Upper lobe of right lung (tissue), 1 donor: Measurements from ENCODE around the gene ADAMTS18. TPM values are rescaled to one million over a fixed set of nuclear protein-coding genes. Genes with fewer than 3 reads are reported as not detected.
A peak's percentile ranks its signal among the peaks of the same experiment; 100 is the strongest.

Source experiments
- ATAC-seq: fragments of 200-7000 bp; cut with Tn5 transposase; one replicate; pipeline ENCODE4 v1.9.1; 2020; ENCODE audit warnings: mild to moderate bottlenecking, moderate library complexity
- DNase-seq: peaks from one replicate; pipeline ENCODE4 v3.0.0-alpha.2; 2020
- H3K27ac ChIP-seq: fragments of 200-600 bp; one replicate; pipeline ENCODE4 v1.8.0; 2022
- H3K27me3 ChIP-seq: fragments of 200-600 bp; one replicate; pipeline ENCODE4 v1.8.0; 2022; ENCODE audit warnings: mild to moderate bottlenecking
- H3K36me3 ChIP-seq: fragments of 200-600 bp; one replicate; pipeline ENCODE4 v1.8.0; 2022
- H3K4me1 ChIP-seq: fragments of 200-600 bp; one replicate; pipeline ENCODE4 v1.8.0; 2022
- H3K4me3 ChIP-seq: fragments of 200-600 bp; one replicate; pipeline ENCODE4 v1.8.0; 2022; ENCODE audit warnings: mild to moderate bottlenecking
- H3K9me3 ChIP-seq: fragments of 200-600 bp; one replicate; pipeline ENCODE4 v1.8.0; 2022
- intact Hi-C: fragments of 100-400 bp; cut with DNase I; formaldehyde crosslinking; loops from one replicate; pipeline ENCODE4 v1.11.0; 2022
- total RNA-seq: library from RNA; stranded (reverse); fragmentation: NEBNext Ultra II Directional; extraction: Animal tissue kit (Norgen Biotek cat#: 25700); gene quantifications from one replicate; pipeline ENCODE4 v1.2.1, GENCODE V29; 2021
- TF ChIP-seq, protein P1 (sequence below): fragments of 200-600 bp; IDR thresholded peaks from one replicate; pipeline ENCODE4 v1.8.0; 2022; ENCODE audit warnings: antibody characterized with exemption
- donor health status: DM: no; HTN: yes; CAD: no; lungs with severe emphysema.

Gene ADAMTS18
- total RNA-seq, 1 donor from 2014 or later: 0.46 TPM

DNA sequence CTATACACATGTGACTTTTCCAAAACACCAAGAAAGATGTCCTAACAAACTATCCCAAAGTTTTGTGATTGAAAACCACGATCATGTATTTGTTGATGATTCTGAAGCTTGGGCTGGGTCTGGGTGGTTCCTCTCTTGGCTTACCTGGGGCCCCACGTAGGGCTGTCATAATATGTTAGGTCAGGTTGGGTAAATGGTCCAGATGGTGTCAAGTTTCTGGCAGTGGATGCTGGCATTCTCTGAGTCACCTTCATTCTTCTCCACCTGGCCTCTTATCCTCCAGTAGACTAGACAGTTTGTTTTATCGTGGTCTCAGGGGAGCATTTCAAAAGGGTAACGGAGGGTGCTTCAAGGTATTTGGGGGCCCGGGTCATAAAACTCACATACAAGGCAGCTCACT, 196.2 kb downstream of the ADAMTS18 start:
- no peak for ATAC-seq
- H3K4me1 ChIP-seq: no peaks in the 10 kb centered on the region
- H3K36me3 ChIP-seq: no peaks in the 10 kb centered on the region
- peaks cover 10% of the 10 kb centered on the region for H3K27me3 ChIP-seq
- no peak for DNase-seq
- no peak overlapping the region for H3K4me3 ChIP-seq
- H3K27ac ChIP-seq: no peak overlapping the region
- no peaks in the 10 kb centered on the region for H3K9me3 ChIP-seq
- TF ChIP-seq, protein P1, sequence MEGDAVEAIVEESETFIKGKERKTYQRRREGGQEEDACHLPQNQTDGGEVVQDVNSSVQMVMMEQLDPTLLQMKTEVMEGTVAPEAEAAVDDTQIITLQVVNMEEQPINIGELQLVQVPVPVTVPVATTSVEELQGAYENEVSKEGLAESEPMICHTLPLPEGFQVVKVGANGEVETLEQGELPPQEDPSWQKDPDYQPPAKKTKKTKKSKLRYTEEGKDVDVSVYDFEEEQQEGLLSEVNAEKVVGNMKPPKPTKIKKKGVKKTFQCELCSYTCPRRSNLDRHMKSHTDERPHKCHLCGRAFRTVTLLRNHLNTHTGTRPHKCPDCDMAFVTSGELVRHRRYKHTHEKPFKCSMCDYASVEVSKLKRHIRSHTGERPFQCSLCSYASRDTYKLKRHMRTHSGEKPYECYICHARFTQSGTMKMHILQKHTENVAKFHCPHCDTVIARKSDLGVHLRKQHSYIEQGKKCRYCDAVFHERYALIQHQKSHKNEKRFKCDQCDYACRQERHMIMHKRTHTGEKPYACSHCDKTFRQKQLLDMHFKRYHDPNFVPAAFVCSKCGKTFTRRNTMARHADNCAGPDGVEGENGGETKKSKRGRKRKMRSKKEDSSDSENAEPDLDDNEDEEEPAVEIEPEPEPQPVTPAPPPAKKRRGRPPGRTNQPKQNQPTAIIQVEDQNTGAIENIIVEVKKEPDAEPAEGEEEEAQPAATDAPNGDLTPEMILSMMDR: no peak
- intact Hi-C loops: loop anchor here (5.0 kb wide), 1 partner anchor 344 kb away; no protein-coding TSS in a partner anchor

DNA sequence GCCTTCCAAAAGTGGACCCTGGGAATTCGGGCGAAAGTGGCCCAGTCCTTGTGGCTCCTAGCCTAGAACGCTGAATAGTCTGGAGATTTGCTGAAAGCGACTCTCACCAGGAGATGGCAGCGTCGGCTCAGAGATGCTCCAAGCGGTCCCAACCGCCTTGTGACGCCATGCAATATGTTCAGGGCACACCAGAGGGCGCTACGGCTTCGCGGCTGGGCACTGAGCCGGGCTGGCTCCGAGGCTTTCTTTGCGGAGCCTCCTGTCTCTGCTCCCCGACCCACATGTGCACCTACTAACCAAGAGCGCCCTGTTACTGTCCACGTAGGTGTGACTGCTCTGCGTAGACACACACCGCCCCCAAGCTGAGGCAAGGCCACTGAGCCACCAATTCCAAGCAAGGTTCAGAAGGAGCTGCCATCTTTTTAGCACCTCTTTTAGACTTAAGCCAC, 198.7 kb downstream of the ADAMTS18 start:
- H3K9me3 ChIP-seq: no peaks in the 10 kb centered on the region
- no peak overlapping the region for H3K4me3 ChIP-seq
- no peak overlapping the region for H3K27ac ChIP-seq
- H3K27me3 ChIP-seq: peaks cover 10% of the 10 kb centered on the region
- H3K4me1 ChIP-seq: no peaks in the 10 kb centered on the region
- peak; percentile 91 for DNase-seq
- TF ChIP-seq, protein P1: peak; percentile 99
- intact Hi-C loops: loop anchor here (5.0 kb wide), 1 partner anchor 346 kb away; no protein-coding TSS in a partner anchor
- ATAC-seq: peak; percentile 100
- H3K36me3 ChIP-seq: no peaks in the 10 kb centered on the region

DNA sequence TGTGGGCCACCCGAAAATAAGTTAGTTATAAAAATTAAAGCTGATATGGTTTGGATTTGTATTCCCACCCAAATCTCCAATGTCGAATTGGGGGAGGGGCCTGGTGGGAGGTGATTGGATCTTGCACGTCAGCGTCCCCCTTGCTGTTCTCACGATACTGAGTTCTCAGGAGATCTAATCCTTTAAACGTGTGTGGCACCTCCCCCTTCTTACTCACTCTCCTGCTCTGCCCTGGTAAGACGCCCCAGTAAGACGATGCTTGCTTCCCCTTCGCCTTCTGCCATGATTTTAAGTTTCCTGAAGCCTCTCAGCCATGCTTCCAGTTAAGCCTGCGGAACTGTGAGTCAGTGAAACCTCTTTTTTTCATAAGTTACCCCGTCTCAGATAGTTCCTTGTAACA, 200.2 kb downstream of the ADAMTS18 start:
- no peak for ATAC-seq
- intact Hi-C loops: loop anchor here (5.0 kb wide), 1 partner anchor 348 kb away; no protein-coding TSS in a partner anchor
- DNase-seq: no peak

DNA sequence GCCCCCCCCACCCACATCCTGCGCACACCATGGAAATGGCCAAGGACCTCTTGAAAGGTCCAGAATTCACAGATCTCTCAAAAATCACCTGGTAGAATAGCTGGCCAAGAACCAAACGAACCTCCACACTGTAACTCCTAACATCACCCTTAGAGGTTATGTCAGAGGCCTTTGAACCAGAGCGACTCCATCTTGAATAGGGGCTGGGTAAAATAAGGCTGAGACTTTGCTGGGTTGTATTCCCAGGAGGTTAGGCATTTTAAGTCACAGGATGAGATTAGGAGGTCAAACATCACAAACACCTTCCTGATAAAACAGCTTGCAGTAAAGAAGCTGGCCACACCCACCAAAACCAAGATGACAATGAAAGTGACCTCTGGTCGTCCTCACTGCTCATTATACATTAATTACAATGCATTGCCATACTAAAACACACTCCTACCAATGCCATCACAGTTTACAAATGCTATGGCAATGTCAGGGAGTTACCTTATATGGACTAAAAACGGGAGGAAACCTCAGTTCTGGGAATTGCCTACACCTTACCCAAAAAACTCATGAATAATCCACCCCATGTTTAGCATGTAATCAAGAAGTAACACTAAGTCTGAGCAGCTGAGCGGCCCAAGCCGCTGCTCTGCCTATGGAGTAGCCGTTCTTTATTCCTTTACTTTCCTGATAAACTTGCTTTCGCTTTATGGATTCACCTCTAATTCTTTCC, 200.9 kb downstream of the ADAMTS18 start:
- no peak for ATAC-seq
- Histone ChIP-seq H3K4me3 (no peak overlapping the region), H3K27ac (no peak overlapping the region), H3K4me1 (no peaks in the 10 kb centered on the region), H3K36me3 (no peaks in the 10 kb centered on the region), H3K27me3 (peaks cover 10% of the 10 kb centered on the region), H3K9me3 (no peaks in the 10 kb centered on the region)
- DNase-seq: no peak
- intact Hi-C loops: no loop called here
- TF ChIP-seq, protein P1: no peak

More for the DNA sequence above, 200.2 kb downstream of the ADAMTS18 start:
- Histone ChIP-seq H3K9me3 (no peaks in the 10 kb centered on the region), H3K36me3 (no peaks in the 10 kb centered on the region), H3K4me3 (no peak overlapping the region), H3K4me1 (no peaks in the 10 kb centered on the region), H3K27ac (no peak overlapping the region), H3K27me3 (peaks cover 10% of the 10 kb centered on the region)
- TF ChIP-seq, protein P1: no peak

Other genes with a start within 250 kb of the ADAMTS18 start
- 54.2 TPM for gene MON1B, start 243.8 kb downstream of the ADAMTS18 start, total RNA-seq
- 6.2 TPM for gene SYCE1L, start 235.6 kb downstream of the ADAMTS18 start, total RNA-seq